ENCODE results near the gene PAGE4. TPM values are rescaled to one million over a fixed set of nuclear protein-coding genes. Genes with fewer than 3 reads are reported as not detected.

PAGE4 gene
- total and polyA plus RNA-seq, 2 of the 13 experiments (the other 11 are each of a cell fraction or from before 2014, with no cell fraction given), result 1.1 TPM; not detected in 1

GRCh38 chrX:49878128-49878833 lies 49.2 kb downstream of the PAGE4 start (continued):
- no peak for TF ChIP-seq ZNF646 (CRISPR knock-in tag; IDR thresholded peaks at IDR 0.05)
- no peak for TF ChIP-seq ZFP41 (CRISPR knock-in tag; IDR thresholded peaks at IDR 0.05; ENCODE audit: borderline replicate concordance)
- TF ChIP-seq ZNF83 (CRISPR knock-in tag; IDR thresholded peaks at IDR 0.05; ENCODE audit: borderline replicate concordance), result no peak
- no peak for TF ChIP-seq NFE2 (CRISPR knock-in tag; IDR thresholded peaks at IDR 0.05)
- TF ChIP-seq HMGA1 (CRISPR knock-in tag; conservative IDR thresholded peaks at IDR 0.05), result no peak
- TF ChIP-seq ZNF546 (CRISPR knock-in tag; conservative IDR thresholded peaks at IDR 0.05), result no peak
- no peak for TF ChIP-seq ATF2 (CRISPR knock-in tag; IDR thresholded peaks at IDR 0.05)
- TF ChIP-seq PHF21A (CRISPR knock-in tag; IDR thresholded peaks at IDR 0.05), result no peak
- TF ChIP-seq RFXANK (CRISPR knock-in tag; IDR thresholded peaks at IDR 0.05), result 0 out of 2 replicates have a peak, but pooled peaks have one; percentile 8
- TF ChIP-seq, protein P1, sequence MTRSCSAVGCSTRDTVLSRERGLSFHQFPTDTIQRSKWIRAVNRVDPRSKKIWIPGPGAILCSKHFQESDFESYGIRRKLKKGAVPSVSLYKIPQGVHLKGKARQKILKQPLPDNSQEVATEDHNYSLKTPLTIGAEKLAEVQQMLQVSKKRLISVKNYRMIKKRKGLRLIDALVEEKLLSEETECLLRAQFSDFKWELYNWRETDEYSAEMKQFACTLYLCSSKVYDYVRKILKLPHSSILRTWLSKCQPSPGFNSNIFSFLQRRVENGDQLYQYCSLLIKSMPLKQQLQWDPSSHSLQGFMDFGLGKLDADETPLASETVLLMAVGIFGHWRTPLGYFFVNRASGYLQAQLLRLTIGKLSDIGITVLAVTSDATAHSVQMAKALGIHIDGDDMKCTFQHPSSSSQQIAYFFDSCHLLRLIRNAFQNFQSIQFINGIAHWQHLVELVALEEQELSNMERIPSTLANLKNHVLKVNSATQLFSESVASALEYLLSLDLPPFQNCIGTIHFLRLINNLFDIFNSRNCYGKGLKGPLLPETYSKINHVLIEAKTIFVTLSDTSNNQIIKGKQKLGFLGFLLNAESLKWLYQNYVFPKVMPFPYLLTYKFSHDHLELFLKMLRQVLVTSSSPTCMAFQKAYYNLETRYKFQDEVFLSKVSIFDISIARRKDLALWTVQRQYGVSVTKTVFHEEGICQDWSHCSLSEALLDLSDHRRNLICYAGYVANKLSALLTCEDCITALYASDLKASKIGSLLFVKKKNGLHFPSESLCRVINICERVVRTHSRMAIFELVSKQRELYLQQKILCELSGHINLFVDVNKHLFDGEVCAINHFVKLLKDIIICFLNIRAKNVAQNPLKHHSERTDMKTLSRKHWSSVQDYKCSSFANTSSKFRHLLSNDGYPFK (CRISPR knock-in tag; IDR thresholded peaks at IDR 0.05; ENCODE audit: borderline replicate concordance), result no peak
- no peak for TF ChIP-seq HNF4A (CRISPR knock-in tag; IDR thresholded peaks at IDR 0.05)
- TF ChIP-seq ZNF777 (CRISPR knock-in tag; IDR thresholded peaks at IDR 0.05), result no peak
- TF ChIP-seq GABPA (IDR thresholded peaks at IDR 0.05; ENCODE audit: low read depth, low read length), result no peak
- TF ChIP-seq GABPA (CRISPR knock-in tag; IDR thresholded peaks at IDR 0.05; ENCODE audit: low read depth), result no peak
- TF ChIP-seq, protein P2, sequence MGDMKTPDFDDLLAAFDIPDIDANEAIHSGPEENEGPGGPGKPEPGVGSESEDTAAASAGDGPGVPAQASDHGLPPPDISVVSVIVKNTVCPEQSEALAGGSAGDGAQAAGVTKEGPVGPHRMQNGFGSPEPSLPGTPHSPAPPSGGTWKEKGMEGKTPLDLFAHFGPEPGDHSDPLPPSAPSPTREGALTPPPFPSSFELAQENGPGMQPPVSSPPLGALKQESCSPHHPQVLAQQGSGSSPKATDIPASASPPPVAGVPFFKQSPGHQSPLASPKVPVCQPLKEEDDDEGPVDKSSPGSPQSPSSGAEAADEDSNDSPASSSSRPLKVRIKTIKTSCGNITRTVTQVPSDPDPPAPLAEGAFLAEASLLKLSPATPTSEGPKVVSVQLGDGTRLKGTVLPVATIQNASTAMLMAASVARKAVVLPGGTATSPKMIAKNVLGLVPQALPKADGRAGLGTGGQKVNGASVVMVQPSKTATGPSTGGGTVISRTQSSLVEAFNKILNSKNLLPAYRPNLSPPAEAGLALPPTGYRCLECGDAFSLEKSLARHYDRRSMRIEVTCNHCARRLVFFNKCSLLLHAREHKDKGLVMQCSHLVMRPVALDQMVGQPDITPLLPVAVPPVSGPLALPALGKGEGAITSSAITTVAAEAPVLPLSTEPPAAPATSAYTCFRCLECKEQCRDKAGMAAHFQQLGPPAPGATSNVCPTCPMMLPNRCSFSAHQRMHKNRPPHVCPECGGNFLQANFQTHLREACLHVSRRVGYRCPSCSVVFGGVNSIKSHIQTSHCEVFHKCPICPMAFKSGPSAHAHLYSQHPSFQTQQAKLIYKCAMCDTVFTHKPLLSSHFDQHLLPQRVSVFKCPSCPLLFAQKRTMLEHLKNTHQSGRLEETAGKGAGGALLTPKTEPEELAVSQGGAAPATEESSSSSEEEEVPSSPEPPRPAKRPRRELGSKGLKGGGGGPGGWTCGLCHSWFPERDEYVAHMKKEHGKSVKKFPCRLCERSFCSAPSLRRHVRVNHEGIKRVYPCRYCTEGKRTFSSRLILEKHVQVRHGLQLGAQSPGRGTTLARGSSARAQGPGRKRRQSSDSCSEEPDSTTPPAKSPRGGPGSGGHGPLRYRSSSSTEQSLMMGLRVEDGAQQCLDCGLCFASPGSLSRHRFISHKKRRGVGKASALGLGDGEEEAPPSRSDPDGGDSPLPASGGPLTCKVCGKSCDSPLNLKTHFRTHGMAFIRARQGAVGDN (CRISPR knock-in tag; IDR thresholded peaks at IDR 0.05), result peak; percentile 33; the same call in 1 of the 2 replicates
